Measurements from ENCODE around the gene PTPN9. TPM values are rescaled to one million over a fixed set of nuclear protein-coding genes. Genes with fewer than 3 reads are reported as not detected.
"Not testable (repeated sequence)": the region's sequence is repeated elsewhere in the genome, so short reads cannot be mapped to it uniquely, and the experiment has no call there.

PTPN9 gene
- polyA plus RNA-seq, 3 donors, result 40.2 to 48.3 (median 46.9) TPM

DNA sequence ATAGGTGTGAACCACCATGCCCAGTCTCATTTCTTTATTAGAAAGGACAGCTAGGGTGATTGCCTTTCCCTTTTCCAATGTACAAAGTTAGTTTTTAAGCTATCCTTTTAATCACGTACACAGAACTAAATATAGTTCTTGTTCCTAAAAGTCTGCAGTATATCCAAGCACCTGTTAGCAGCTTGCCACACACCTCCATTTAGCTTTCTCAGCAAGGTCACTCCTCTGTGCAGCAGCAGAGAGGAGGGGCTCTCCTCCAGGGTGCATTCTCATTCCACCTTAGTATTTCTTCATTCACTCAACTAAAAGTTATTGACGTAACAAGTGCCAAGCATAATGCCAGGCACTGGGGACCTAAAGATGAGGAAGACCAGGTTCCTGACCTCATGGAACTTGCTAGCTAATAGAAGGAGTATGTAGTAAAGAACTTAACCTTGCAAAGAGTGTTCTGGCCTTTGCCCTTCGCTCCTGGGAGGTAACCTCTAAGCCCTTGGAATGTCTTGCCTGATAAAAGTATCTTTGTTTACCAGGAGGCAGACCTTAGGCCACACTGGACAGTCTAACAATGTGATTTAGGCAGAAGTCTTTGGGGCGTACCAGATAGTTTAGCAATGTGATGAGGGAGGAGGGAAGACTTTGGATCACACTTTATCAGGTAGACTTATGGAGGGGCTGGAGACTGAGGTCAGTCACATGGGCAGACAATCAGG, 12.7 kb upstream of the PTPN9 start:
- DNase-seq (ENCODE audit: extremely low read depth in 1 of 11, low read depth in 9 of 11, low spot score in 4 of 11), result no peak

- DNase-seq (ENCODE audit: extremely low read depth in 1 of 11, low read depth in 9 of 11, low spot score in 4 of 11), result no peak
Observed at GRCh38 chr15:75590239-75590638, 11.1 kb upstream of the PTPN9 start.

DNA sequence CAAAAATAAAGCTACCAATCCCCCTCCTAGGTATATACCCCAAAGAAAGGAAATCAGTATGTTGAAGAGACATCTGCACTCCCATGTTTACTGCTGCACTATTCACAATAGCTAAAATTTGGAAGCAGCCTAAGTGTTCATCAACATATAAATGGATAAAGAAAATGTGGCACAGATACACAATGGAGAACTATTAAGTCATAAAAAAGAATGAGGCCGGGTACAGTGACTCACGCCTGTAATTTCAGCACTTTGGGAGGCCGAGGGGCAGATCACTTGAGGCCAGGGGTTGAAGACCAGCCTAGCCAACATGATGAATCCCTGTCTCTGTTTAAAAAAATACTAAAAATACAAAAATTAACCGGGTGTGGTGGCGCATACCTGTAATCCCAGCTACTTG, 10.0 kb upstream of the PTPN9 start:
- DNase-seq (ENCODE audit: extremely low read depth in 1 of 11, low read depth in 9 of 11, low spot score in 4 of 11), result no peak

GRCh38 chr15:75586422-75586821, 7.3 kb upstream of the PTPN9 start:
- not testable (repeated sequence) for DNase-seq (ENCODE audit: extremely low read depth in 1 of 11, low read depth in 9 of 11, low spot score in 4 of 11)

DNA sequence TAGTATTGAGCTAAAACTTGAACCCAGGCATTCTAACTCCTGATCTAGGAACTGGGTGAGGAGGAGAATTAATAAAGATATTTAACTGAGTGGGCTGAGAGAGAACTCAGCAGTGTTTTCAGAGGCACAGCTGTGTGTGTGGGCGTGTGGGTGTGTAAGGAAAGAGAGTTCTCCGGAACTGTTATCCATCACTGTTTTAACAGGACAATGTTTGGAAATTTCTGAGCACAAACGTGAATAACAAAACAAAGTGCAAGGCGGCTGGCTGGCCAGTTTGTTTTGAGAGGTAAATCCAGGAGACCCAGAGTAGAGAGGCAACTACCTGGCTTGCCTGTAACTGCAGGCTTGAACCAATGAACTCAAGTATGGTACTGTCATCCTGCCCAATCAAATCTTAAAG, 5.0 kb upstream of the PTPN9 start:
- DNase-seq (ENCODE audit: extremely low read depth in 1 of 11, low read depth in 9 of 11, low spot score in 4 of 11), result no peak

- DNase-seq (ENCODE audit: extremely low read depth in 1 of 11, low read depth in 9 of 11, low spot score in 4 of 11), result no peak
Observed at GRCh38 chr15:75583701-75584100, 4.6 kb upstream of the PTPN9 start.

- DNase-seq (ENCODE audit: extremely low read depth in 1 of 11, low read depth in 9 of 11, low spot score in 4 of 11), result not testable (repeated sequence)
Observed at GRCh38 chr15:75582943-75583342, 3.8 kb upstream of the PTPN9 start.

DNA sequence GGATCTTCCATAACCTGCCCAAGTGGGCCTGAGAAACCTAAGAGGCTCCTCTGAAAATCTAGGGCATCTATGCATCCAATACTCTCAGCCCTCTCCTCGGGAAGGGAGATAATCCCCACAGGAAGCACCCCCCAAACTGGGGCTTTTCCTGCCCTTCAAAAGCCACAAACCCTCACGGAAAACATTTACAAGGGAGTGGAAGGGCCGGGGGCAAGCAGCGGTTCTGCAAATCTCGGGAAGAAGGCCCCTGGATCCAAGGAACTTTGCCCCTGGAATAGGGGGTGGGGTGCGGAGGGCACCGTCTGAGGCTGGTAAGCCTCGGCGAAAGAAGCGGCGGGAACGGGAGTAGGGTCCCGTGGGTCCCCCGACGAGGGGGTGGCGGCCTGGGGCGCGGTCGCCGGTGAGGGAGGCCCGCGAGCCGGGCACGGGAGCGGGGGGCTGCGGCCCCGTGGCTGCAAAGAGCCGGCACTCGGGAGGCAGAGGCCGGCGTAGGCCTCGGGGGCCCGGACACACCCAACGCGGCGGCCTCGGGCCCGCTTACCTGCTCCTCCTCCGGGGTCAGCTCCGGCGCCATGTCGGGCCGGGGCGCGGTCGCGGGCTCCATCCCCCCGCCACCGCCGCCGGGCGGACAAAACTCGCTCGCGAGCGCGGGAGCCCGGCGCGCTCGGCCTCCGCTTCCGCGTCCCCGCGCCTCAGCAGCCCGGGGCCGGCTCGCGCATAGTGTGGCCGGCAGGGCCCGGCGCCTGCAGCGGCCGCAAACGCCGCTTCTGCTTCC, 755 bp downstream of the PTPN9 start:
- peak in 2 of 11 donors; percentile 20 to 29 for DNase-seq (ENCODE audit: extremely low read depth in 1 of 11, low read depth in 9 of 11, low spot score in 4 of 11)

DNA sequence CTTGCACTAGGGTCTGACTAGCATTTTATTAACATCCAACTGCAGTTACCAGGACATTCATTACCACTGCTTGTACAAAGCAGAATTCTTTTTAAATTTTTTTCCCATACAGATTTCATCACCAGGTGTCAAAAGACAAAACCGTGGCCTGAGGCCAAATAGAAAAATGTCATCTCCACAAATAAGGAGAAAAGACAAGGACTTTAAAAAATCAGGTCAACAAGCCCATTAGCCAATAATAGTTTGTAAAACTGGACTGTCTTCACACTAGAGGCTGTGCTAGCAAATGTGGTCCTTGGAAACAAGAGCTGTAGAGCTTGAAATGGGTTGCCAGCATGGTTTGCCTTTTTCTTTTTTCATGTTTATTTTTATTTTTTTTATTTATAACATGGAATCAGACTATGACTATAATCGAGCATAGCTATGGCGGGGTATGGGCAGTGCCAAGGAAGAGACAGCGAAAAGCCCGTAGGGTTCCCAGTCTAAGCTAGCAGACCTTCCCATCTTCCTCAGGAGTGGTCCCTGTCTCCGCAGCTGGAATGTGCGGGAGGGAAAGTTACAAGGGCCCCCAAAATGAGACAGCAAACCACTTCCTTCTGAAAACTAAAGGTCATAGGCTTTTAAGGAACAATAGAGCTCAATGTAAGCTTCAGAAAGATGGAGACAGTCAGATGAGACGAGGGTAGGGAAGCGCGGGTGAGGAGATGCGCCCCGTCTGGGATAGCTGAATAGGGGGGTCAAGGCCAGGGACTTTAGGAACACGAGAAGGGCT, 1.5 kb downstream of the PTPN9 start:
- no peak for DNase-seq (ENCODE audit: extremely low read depth in 1 of 11, low read depth in 9 of 11, low spot score in 4 of 11)

DNA sequence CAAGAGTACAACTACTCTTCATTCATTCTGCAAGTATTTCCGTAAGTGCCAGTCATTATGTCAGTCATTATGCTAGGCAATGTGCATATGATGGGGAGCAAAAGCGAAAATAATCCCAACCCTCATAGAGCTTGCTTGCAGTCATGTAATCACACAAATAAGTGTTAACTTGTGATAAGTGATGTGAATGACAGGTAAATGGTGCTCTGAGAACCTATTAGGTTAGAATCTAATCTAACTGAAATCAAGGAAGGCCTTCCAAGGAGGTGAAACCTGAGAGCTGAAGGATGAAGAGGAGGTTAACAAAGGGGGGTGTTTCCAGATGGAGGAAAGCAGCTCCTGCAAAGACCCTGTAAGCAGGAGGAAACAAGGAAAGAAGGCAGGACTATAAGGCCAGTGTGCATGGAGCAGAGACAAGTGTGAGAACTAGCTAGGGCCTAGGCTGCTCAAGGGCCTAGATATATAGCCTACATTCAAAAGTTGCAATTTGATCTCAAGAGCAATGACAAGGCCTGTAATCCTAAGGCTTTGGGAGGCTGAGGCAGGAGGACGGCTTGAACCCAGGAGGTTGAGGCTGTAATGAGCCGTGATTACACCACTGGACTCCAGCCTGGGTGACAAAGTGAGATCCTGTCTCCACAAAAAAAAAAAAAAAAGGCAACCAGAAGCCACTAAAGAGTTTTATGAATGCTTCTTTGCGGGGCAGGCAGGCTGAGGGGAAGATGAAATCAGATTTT, 5.3 kb downstream of the PTPN9 start:
- DNase-seq (ENCODE audit: extremely low read depth in 1 of 11, low read depth in 9 of 11, low spot score in 4 of 11), result no peak

- no peak for DNase-seq (ENCODE audit: extremely low read depth in 1 of 11, low read depth in 9 of 11, low spot score in 4 of 11)
Observed at GRCh38 chr15:75570126-75570845, 8.8 kb downstream of the PTPN9 start.

DNA sequence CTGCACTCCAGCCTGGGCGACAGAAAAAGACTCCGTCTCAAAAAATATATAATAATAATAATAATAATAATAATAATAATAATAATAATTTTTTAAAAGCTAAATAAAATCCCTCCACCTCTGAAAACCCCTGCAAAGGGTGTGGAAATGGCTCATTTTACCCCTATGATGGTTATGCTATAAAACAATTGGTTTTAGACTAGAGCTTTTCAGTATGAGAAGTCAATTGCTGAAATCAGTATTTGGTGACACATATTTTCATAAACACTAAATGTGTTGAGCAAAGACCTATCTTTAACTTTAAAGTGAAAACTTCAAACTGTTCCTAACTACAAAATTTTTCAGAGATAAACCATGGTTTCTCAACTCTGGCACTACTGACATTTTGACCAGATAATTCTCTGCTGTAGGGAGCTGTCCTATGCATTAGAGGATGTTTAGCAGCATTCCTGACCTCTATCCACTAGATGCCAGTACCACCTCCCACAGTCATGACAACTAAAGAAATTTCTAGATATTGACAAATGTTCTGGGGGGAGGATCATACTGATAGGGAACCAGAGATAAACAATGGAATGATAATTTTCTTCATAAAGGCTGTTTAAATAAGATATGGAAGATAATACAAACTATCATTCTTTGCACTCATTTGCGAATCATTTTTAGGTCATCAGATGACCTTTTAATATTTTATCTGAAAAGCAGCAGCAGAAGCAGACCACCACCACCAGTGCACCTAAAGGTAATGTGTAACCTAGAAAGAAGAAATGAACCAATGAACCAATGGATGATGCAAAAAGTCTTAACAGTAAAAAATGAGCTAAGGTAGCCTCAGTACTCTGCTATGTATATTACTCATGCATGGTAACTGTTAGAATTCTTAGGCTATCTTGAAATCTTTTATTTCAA, 13.8 kb downstream of the PTPN9 start:
- DNase-seq (ENCODE audit: extremely low read depth in 1 of 11, low read depth in 9 of 11, low spot score in 4 of 11), result no peak

DNA sequence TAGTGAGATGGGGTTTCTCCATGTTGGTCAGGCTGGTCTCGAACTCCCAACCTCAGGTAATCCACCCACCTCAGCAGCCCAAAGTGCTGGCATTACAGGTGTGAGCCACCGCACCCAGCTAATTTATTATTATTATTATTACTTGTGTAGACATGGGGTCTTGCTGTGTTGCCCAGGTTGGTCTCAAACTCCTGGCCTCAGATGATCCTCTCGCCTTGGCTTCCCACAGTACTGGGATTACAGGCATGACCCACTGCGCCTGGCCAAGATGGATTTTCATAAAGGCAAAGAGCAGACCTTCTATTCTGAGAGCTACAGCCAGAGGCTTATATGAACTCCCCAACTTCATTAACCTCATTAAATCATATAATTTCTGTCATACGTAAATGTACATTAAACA, 17.2 kb downstream of the PTPN9 start:
- no peak for DNase-seq (ENCODE audit: extremely low read depth in 1 of 11, low read depth in 9 of 11, low spot score in 4 of 11)

GRCh38 chr15:75559360-75559759, 19.8 kb downstream of the PTPN9 start:
- DNase-seq (ENCODE audit: extremely low read depth in 1 of 11, low read depth in 9 of 11, low spot score in 4 of 11), result not testable (repeated sequence)

DNA sequence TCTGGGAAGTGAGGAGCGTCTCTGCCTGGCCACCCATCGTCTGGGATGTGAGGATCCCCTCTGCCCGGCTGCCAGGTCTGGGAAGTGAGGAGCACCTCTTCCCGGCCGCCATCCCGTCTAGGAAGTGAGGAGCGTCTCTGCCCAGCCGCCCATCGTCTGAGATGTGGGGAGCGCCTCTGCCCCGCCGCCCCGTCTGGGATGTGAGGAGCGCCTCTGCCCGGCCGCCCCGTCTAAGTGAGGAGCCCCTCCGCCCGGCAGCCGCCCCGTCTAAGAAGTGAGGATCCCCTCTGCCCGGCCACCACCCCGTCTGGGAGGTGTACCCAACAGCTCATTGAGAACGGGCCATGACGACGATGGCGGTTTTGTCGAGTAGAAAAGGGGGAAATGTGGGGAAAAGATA, 20.2 kb downstream of the PTPN9 start:
- DNase-seq (ENCODE audit: extremely low read depth in 1 of 11, low read depth in 9 of 11, low spot score in 4 of 11), result not testable (repeated sequence)

DNA sequence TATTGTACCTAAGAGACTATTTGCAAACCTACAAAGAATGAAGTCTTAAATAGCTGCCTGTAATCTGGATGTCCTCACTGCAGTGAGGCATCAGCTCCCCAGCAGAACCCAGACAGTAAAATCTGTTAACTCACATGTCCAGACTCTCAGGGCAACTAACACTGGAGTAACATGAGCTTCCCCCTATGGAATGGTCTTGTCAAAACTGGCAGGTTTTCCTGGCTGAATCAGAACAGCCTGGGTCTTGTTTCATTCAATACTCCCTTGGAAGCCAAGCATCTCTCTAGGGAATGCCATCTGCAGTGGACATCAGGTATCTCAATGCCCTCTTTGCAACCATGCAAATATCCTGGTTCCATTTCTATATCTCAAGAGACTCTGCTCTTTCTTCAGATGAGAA, 24.4 kb downstream of the PTPN9 start:
- no peak for DNase-seq (ENCODE audit: extremely low read depth in 1 of 11, low read depth in 9 of 11, low spot score in 4 of 11)

GRCh38 chr15:75553659-75554058, 25.5 kb downstream of the PTPN9 start:
- DNase-seq (ENCODE audit: extremely low read depth in 1 of 11, low read depth in 9 of 11, low spot score in 4 of 11), result no peak

- no peak for DNase-seq (ENCODE audit: extremely low read depth in 1 of 11, low read depth in 9 of 11, low spot score in 4 of 11)
Observed at GRCh38 chr15:75551091-75551490, 28.0 kb downstream of the PTPN9 start.
